ENCODE data around the gene TCEAL7.

DNA sequence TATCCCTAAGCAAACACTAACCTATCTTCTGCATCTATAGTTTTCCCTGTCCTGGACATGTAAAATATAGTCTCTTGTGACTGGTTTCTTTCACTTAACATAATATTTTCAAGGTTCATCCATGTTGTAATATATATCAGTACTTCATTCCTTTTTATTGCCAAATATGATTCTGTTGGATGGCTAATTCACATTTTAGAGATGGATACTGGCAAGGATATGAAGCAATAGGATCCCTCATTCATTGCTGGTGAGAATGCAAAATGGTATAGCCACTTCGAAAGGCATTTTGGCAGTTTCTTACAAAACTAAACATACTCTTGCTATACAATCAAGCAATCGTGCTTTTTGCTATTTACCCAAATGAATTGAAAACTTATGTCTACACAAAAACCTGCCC is 33.0 kb downstream of the TCEAL7 start:
- TF ChIP-seq, protein P1, sequence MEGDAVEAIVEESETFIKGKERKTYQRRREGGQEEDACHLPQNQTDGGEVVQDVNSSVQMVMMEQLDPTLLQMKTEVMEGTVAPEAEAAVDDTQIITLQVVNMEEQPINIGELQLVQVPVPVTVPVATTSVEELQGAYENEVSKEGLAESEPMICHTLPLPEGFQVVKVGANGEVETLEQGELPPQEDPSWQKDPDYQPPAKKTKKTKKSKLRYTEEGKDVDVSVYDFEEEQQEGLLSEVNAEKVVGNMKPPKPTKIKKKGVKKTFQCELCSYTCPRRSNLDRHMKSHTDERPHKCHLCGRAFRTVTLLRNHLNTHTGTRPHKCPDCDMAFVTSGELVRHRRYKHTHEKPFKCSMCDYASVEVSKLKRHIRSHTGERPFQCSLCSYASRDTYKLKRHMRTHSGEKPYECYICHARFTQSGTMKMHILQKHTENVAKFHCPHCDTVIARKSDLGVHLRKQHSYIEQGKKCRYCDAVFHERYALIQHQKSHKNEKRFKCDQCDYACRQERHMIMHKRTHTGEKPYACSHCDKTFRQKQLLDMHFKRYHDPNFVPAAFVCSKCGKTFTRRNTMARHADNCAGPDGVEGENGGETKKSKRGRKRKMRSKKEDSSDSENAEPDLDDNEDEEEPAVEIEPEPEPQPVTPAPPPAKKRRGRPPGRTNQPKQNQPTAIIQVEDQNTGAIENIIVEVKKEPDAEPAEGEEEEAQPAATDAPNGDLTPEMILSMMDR (IDR thresholded peaks at IDR 0.05; ENCODE audit: low read depth, low read length, missing input control): no peak
- no peak for TF ChIP-seq RXRA (IDR thresholded peaks at IDR 0.05)
- TF ChIP-seq YY1 (IDR thresholded peaks at IDR 0.05): no peak
- TF ChIP-seq RAD21 (IDR thresholded peaks at IDR 0.05): no peak
- TF ChIP-seq, protein P2, sequence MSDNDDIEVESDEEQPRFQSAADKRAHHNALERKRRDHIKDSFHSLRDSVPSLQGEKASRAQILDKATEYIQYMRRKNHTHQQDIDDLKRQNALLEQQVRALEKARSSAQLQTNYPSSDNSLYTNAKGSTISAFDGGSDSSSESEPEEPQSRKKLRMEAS (IDR thresholded peaks at IDR 0.05): no peak
- TF ChIP-seq, protein P3, sequence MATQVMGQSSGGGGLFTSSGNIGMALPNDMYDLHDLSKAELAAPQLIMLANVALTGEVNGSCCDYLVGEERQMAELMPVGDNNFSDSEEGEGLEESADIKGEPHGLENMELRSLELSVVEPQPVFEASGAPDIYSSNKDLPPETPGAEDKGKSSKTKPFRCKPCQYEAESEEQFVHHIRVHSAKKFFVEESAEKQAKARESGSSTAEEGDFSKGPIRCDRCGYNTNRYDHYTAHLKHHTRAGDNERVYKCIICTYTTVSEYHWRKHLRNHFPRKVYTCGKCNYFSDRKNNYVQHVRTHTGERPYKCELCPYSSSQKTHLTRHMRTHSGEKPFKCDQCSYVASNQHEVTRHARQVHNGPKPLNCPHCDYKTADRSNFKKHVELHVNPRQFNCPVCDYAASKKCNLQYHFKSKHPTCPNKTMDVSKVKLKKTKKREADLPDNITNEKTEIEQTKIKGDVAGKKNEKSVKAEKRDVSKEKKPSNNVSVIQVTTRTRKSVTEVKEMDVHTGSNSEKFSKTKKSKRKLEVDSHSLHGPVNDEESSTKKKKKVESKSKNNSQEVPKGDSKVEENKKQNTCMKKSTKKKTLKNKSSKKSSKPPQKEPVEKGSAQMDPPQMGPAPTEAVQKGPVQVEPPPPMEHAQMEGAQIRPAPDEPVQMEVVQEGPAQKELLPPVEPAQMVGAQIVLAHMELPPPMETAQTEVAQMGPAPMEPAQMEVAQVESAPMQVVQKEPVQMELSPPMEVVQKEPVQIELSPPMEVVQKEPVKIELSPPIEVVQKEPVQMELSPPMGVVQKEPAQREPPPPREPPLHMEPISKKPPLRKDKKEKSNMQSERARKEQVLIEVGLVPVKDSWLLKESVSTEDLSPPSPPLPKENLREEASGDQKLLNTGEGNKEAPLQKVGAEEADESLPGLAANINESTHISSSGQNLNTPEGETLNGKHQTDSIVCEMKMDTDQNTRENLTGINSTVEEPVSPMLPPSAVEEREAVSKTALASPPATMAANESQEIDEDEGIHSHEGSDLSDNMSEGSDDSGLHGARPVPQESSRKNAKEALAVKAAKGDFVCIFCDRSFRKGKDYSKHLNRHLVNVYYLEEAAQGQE (IDR thresholded peaks at IDR 0.05): no peak
- no peak for TF ChIP-seq NR2F2 (IDR thresholded peaks at IDR 0.05)
